Globus pallidus (tissue), 1 donor: ENCODE results near the gene BRINP2.
A peak's percentile ranks its signal among the peaks of the same experiment; 100 is the strongest.

ENCODE experiments used
- DNase-seq: peaks from one replicate; pipeline ENCODE4 v3.0.0-alpha.2; 2015; ENCODE audit warnings: low spot score

BRINP2 gene

GRCh38 chr1:177274687-177275211 lies 104.0 kb downstream of the BRINP2 start:
- DNase-seq = no peak

- DNase-seq = no peak
Measured at GRCh38 chr1:177275736-177276135, 105.0 kb downstream of the BRINP2 start.

- no peak for DNase-seq
Measured at GRCh38 chr1:177278626-177279390, 108.0 kb downstream of the BRINP2 start.

GRCh38 chr1:177281901-177282300 lies 111.1 kb downstream of the BRINP2 start:
- peak; percentile 83 for DNase-seq

GRCh38 chr1:177282976-177283375 lies 112.2 kb downstream of the BRINP2 start:
- no peak for DNase-seq

- no peak for DNase-seq
Measured at GRCh38 chr1:177283380-177283779, 112.6 kb downstream of the BRINP2 start.

GRCh38 chr1:177286396-177286795 lies 115.6 kb downstream of the BRINP2 start:
- no peak for DNase-seq

GRCh38 chr1:177287270-177287669 lies 116.5 kb downstream of the BRINP2 start:
- DNase-seq = no peak

GRCh38 chr1:177287994-177288393 lies 117.2 kb downstream of the BRINP2 start:
- no peak for DNase-seq

- DNase-seq = no peak
Measured at GRCh38 chr1:177289532-177289931, 118.8 kb downstream of the BRINP2 start.

- no peak for DNase-seq
Measured at GRCh38 chr1:177300431-177300830, 129.7 kb downstream of the BRINP2 start.

GRCh38 chr1:177301425-177302124 lies 130.8 kb downstream of the BRINP2 start:
- peak; percentile 78 for DNase-seq

- DNase-seq = peak; percentile 78
Measured at GRCh38 chr1:177302357-177303044, 131.7 kb downstream of the BRINP2 start.

- peak; percentile 61 for DNase-seq
Measured at GRCh38 chr1:177305040-177306018, 134.6 kb downstream of the BRINP2 start.

- no peak for DNase-seq
Measured at GRCh38 chr1:177306019-177306415, 135.3 kb downstream of the BRINP2 start.

GRCh38 chr1:177306981-177307380 lies 136.2 kb downstream of the BRINP2 start:
- DNase-seq = peak; percentile 68

- no peak for DNase-seq
Measured at GRCh38 chr1:177307771-177308170, 137.0 kb downstream of the BRINP2 start.

GRCh38 chr1:177309880-177310279 lies 139.1 kb downstream of the BRINP2 start:
- no peak for DNase-seq

GRCh38 chr1:177310326-177310725 lies 139.6 kb downstream of the BRINP2 start:
- peak; percentile 98 for DNase-seq

- DNase-seq = peak; percentile 71
Measured at GRCh38 chr1:177311111-177311510, 140.4 kb downstream of the BRINP2 start.

GRCh38 chr1:177311586-177311985 lies 140.8 kb downstream of the BRINP2 start:
- no peak for DNase-seq
